Esophagus (tissue), 2 donors: ENCODE data around the gene CENPM. TPM values are rescaled to one million over a fixed set of nuclear protein-coding genes. Genes with fewer than 3 reads are reported as not detected.

ENCODE experiments used
- H3K27ac ChIP-seq, 2 donors: one replicate each; pipeline ENCODE4 v1.5.1; 2013; ENCODE audit warnings: low read depth in 2 of 2, mild to moderate bottlenecking in 2 of 2, inconsistent platforms in 1 of 2, low read length in 1 of 2, moderate library complexity in 1 of 2
- H3K27me3 ChIP-seq, 2 donors: one replicate each; pipeline ENCODE4 v1.6.1; 2013; ENCODE audit warnings: low read length in 2 of 2, control low read depth in 1 of 2, mild to moderate bottlenecking in 1 of 2; ENCODE audit not compliant: insufficient read depth in 2 of 2, control insufficient read depth in 1 of 2
- H3K36me3 ChIP-seq, 2 donors: one replicate each; pipeline ENCODE4 v1.6.1; 2013; ENCODE audit warnings: low read length in 1 of 2; ENCODE audit not compliant: control insufficient read depth in 2 of 2, insufficient read depth in 2 of 2
- H3K4me1 ChIP-seq, 2 donors: one replicate each; pipeline ENCODE4 v1.6.1; 2013; ENCODE audit warnings: low read length in 1 of 2; ENCODE audit not compliant: control insufficient read depth in 2 of 2, insufficient read depth in 2 of 2
- H3K4me3 ChIP-seq, 2 donors: one replicate each; pipeline ENCODE4 v1.5.1; 2013; ENCODE audit warnings: low read length in 2 of 2, mild to moderate bottlenecking in 2 of 2, low read depth in 1 of 2, moderate library complexity in 1 of 2
- H3K9me3 ChIP-seq, 2 donors: one replicate each; pipeline ENCODE4 v1.6.1; 2013; ENCODE audit warnings: mild to moderate bottlenecking in 2 of 2, low read depth in 1 of 2, low read length in 1 of 2, moderate library complexity in 1 of 2; ENCODE audit not compliant: control insufficient read depth in 2 of 2, insufficient read depth in 1 of 2
- WGBS, 2 donors: extraction: QIAGEN DNeasy Blood & Tissue Kit; methylation state at CpG; one replicate each; pipeline ENCODE4 v1.1.7; 2013; 5-methylcytosine and 5-hydroxymethylcytosine counted together
- polyA plus RNA-seq, 2 donors: library from polyadenylated mRNA; stranded (reverse); fragments of 200-250 nt; gene quantifications; one replicate each; pipeline ENCODE4 v1.2.3, GENCODE V29; 2013
- donor health status: healthy with polysubstance abuse.
- donor health status: Bipolar disorder and iron deficiency.

CENPM gene
- 10 to 100 TPM; 16.5 to 18.8 TPM for polyA plus RNA-seq

GRCh38 chr22:41946629-41947423 is at the start of gene CENPM:
TSS of gene CENPM (minus strand) at chr22:41947152. CDS start at chr22:41947076, 76 bp downstream.
- H3K27ac ChIP-seq: peak within 1 kb of the TSS in 1 of 2 donors; percentile 23
- H3K36me3 ChIP-seq: no peaks in the 10 kb centered on the region
- H3K9me3 ChIP-seq: no peaks in the 10 kb centered on the region
- no peaks in the 10 kb centered on the region for H3K27me3 ChIP-seq
- peaks cover 0 to 8% of the 10 kb centered on the region in 2 donors for H3K4me1 ChIP-seq
- WGBS, 2 donors: 2% methylated on average over 56 of the region's 56 CpGs
- H3K4me3 ChIP-seq: peak within 1 kb of the TSS; percentile 59 to 79

DNA sequence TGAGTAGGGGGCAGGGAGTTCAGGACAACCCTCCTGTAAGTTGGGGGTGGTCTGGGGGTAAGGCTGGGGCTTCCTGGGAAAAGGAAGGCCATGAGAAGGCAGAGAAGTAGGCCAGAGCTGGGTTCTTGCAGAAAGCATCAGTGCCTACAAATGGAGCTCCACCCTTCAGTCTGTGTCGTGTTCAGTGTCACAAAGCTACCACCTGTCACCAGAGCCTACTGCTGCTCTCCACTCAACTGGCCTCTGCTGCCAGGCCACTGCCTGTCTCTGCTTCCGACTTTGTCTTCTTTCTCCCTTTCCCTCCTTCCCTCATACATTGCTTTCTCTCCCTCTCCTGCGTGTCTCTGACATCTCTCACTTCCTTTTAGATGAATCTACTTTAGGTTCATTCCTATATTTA is 48.3 kb upstream of the CENPM start:
- Histone ChIP-seq H3K27me3 (no peaks in the 10 kb centered on the region), H3K4me1 (peaks cover 0 to 6% of the 10 kb centered on the region in 2 donors), H3K4me3 (no peak overlapping the region), H3K9me3 (no peaks in the 10 kb centered on the region), H3K27ac (no peak overlapping the region), H3K36me3 (no peaks in the 10 kb centered on the region)
- 69 to 73% methylated on average over 2 to 3 of the region's 3 CpGs for WGBS, 2 donors

GRCh38 chr22:41992496-41992895 is 45.5 kb upstream of the CENPM start:
- H3K4me3 ChIP-seq: no peak overlapping the region
- no peaks in the 10 kb centered on the region for H3K27me3 ChIP-seq
- H3K4me1 ChIP-seq: no peaks in the 10 kb centered on the region
- no peak overlapping the region for H3K27ac ChIP-seq
- 93 to 97% methylated on average over 5 of the region's 5 CpGs for WGBS, 2 donors
- no peaks in the 10 kb centered on the region for H3K9me3 ChIP-seq
- no peaks in the 10 kb centered on the region for H3K36me3 ChIP-seq

DNA sequence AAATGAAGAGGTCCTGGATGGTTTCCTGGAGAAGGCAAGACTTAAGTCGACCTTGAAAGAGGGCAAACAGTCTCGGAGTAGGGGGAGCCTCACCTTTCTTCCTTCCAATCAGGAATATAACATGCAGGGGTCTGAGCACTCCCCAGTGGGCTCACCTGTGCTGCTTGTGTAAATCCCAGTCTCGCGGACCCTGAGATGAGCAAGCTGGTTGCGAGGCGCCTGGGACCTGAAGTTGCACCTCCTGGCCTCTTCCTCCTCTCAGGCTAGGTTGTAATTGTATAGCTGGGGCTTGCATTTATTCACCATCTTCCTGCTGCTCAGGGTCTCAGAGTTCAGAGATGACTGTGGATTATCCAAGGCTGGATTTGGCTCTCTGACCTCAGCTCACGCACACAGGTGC is 44.2 kb upstream of the CENPM start:
- Histone ChIP-seq H3K9me3 (no peaks in the 10 kb centered on the region), H3K4me3 (no peak overlapping the region), H3K27ac (no peak overlapping the region), H3K4me1 (no peaks in the 10 kb centered on the region), H3K36me3 (no peaks in the 10 kb centered on the region), H3K27me3 (no peaks in the 10 kb centered on the region)
- WGBS, 2 donors: 89 to 92% methylated on average over 7 of the region's 7 CpGs

GRCh38 chr22:41989246-41989645 is 42.3 kb upstream of the CENPM start:
- Histone ChIP-seq H3K9me3 (no peaks in the 10 kb centered on the region), H3K27me3 (no peaks in the 10 kb centered on the region), H3K36me3 (no peaks in the 10 kb centered on the region), H3K4me1 (no peaks in the 10 kb centered on the region), H3K4me3 (no peak overlapping the region), H3K27ac (no peak overlapping the region)
- WGBS, 2 donors: 70 to 94% methylated on average over 4 of the region's 4 CpGs

DNA sequence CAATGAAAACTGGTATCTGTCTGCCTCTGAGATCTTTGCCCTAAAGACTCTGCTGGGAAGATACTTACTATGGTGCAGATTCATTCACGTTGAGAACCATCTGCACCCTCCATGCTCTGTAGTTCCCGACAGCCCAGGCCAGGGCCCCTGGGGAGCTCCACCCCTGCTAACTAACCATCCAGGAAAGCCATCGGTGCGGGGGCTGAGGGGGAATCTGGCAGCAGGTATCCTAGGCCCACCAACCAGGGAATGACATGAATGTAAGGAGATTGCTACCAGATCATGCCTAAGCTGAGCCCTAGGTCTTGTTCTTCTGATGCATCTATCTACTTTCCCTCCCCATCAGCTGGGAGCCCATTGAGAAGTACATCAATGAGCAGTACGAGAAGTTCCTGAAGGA is 40.3 kb upstream of the CENPM start:
- H3K27ac ChIP-seq: no peak overlapping the region
- H3K4me3 ChIP-seq: no peak overlapping the region
- WGBS, 2 donors: 94 to 96% methylated on average over 5 of the region's 5 CpGs
- H3K27me3 ChIP-seq: no peaks in the 10 kb centered on the region
- H3K36me3 ChIP-seq: no peaks in the 10 kb centered on the region
- H3K4me1 ChIP-seq: no peaks in the 10 kb centered on the region
- no peaks in the 10 kb centered on the region for H3K9me3 ChIP-seq

DNA sequence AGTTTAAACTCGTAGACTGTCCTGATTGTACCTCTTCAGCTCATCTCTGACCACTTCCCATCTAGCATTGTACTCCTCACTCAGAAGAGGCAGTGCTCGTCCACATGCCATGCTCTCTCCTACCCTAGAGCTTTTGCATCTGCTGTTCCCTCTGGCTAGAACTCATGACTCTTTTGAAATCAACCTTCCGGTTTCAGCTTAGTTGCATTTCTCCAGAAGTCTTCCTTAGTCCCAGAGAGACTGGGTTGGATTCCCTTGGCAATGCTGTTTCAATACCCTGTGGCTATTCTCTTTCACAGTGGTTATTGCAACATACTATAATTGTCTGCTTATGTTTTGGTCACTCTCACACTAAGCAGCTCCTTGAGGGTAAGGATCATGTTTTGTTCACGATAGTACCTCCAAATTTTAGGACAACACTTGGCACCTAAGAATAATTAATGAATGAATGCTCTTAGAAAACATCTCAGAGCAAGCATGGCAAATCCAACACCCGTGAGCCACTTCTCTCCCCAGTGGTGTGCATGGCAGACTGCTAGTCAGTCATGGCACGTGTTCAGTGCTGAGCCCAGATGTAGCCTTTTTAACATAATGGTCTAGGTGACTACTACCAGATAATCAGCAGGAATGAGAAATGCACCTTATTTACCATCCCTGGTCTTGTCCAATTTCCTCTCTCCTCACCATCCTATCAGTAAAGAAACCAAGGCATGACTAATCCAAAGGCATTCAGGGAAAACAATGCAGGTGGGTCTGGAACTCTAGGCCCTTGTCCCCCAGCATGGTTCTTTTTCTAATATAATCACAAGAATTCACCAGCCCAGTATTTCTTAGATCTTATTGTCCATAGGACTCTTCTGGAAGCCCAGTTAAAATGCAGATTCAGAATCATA is 36.8 kb upstream of the CENPM start:
- no peak overlapping the region for H3K27ac ChIP-seq
- H3K9me3 ChIP-seq: no peaks in the 10 kb centered on the region
- H3K4me3 ChIP-seq: no peak overlapping the region
- 61 to 64% methylated on average over 6 of the region's 6 CpGs for WGBS, 2 donors
- H3K36me3 ChIP-seq: no peaks in the 10 kb centered on the region
- H3K4me1 ChIP-seq: no peaks in the 10 kb centered on the region
- H3K27me3 ChIP-seq: no peaks in the 10 kb centered on the region

DNA sequence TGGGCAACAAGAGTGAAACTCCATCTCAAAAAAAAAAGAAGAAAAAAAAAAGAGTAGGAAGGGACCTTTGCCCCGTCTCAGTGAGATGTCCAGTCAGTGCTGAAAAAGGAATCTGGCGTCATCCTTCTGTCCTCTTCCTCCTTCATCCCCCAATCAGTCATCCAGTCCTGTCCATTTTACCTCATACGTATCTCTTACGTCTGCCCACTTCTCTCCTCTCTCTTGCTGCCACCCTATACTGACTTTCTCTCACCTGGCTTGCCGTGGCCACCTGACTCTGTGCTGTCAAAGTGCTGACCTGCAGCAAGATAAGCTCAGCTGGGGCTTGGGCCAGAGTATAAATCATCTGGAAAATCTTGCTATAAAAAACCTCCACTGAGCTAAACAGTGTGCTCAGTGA is 35.9 kb upstream of the CENPM start:
- no peak overlapping the region for H3K27ac ChIP-seq
- no peaks in the 10 kb centered on the region for H3K4me1 ChIP-seq
- no peak overlapping the region for H3K4me3 ChIP-seq
- H3K36me3 ChIP-seq: no peaks in the 10 kb centered on the region
- H3K27me3 ChIP-seq: no peaks in the 10 kb centered on the region
- WGBS, 2 donors: 61 to 69% methylated on average over 5 of the region's 5 CpGs
- no peaks in the 10 kb centered on the region for H3K9me3 ChIP-seq

GRCh38 chr22:41979423-41980250 is 32.7 kb upstream of the CENPM start:
- Histone ChIP-seq H3K9me3 (no peaks in the 10 kb centered on the region), H3K4me3 (no peak overlapping the region), H3K4me1 (peaks cover 5 to 6% of the 10 kb centered on the region in 2 donors), H3K27ac (no peak overlapping the region), H3K36me3 (no peaks in the 10 kb centered on the region), H3K27me3 (peaks cover 0 to 3% of the 10 kb centered on the region in 2 donors)
- WGBS, 2 donors: 77 to 79% methylated on average over 9 of the region's 9 CpGs
